ENCODE data around the gene SDCCAG8.

DNA sequence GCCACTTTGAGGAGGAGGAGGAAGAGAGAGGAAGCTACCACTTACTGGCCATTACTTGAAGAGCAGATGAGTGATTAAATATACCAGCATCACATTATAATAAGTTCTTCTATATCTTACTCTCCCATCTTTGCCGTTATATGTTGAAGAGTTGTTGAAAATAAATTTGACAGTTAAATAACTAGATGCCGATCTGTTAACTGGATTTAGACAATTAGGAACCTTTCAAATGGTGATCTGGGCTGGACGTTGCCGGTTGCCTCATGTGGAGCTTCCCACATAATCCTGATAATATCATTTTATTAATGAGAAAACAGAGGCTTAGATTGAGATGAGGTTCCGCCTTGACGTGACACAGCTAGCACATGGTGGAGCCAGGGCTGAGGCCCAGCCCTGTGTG lies 147.0 kb downstream of the SDCCAG8 start:
- TF ChIP-seq, protein P1, sequence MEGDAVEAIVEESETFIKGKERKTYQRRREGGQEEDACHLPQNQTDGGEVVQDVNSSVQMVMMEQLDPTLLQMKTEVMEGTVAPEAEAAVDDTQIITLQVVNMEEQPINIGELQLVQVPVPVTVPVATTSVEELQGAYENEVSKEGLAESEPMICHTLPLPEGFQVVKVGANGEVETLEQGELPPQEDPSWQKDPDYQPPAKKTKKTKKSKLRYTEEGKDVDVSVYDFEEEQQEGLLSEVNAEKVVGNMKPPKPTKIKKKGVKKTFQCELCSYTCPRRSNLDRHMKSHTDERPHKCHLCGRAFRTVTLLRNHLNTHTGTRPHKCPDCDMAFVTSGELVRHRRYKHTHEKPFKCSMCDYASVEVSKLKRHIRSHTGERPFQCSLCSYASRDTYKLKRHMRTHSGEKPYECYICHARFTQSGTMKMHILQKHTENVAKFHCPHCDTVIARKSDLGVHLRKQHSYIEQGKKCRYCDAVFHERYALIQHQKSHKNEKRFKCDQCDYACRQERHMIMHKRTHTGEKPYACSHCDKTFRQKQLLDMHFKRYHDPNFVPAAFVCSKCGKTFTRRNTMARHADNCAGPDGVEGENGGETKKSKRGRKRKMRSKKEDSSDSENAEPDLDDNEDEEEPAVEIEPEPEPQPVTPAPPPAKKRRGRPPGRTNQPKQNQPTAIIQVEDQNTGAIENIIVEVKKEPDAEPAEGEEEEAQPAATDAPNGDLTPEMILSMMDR (IDR thresholded peaks at IDR 0.05) = no peak
- TF ChIP-seq POLR2A (IDR thresholded peaks at IDR 0.05; ENCODE audit: low read depth) = no peak
- no peak for TF ChIP-seq POLR2AphosphoS5 (IDR thresholded peaks at IDR 0.05)

Data from esophagus muscularis mucosa (tissue), 3 donors.